Measurements from ENCODE around the gene TRABD. TPM values are rescaled to one million over a fixed set of nuclear protein-coding genes. Genes with fewer than 3 reads are reported as not detected.

Gene TRABD
- polyA plus RNA-seq, 4 donors = 43.3 to 84.6 (median 66.9) TPM

- Histone ChIP-seq H3K27ac (ENCODE audit: low read depth in 1 of 3, low read length in 2 of 3) (peak overlapping the region in 2 of 3 donors; percentile 75 to 84), H3K4me1 (ENCODE audit: control insufficient read depth in 3 of 3, insufficient read depth in 2 of 3, low read depth in 1 of 3, low read length in 2 of 3) (peaks cover 0 to 53% (median 0%) of the 10 kb centered on the region in 3 donors), H3K9me3 (ENCODE audit: control insufficient read depth in 2 of 2, insufficient read depth in 1 of 2, low read depth in 1 of 2, low read length in 1 of 2) (no peaks in the 10 kb centered on the region), H3K36me3 (ENCODE audit: control insufficient read depth in 3 of 3, insufficient read depth in 2 of 3, low read depth in 1 of 3, low read length in 3 of 3) (peaks cover 0 to 20% (median 0%) of the 10 kb centered on the region in 3 donors), H3K4me3 (ENCODE audit: low read depth in 1 of 3, low read length in 3 of 3) (peak overlapping the region; percentile 54 to 82 (median 61)), H3K27me3 (ENCODE audit: control insufficient read depth in 3 of 3, insufficient read depth in 3 of 3, low read length in 3 of 3) (peaks cover 0 to 3% (median 0%) of the 10 kb centered on the region in 3 donors)
- DNase-seq (peak; percentile 35 to 81), FAIRE-seq (no peak)
- WGBS, 3 donors = 8 to 32% (median 12%) methylated on average over 24 to 26 of the region's 26 CpGs
Measured at GRCh38 chr22:50186761-50187523, 1.2 kb downstream of the TRABD start.

- H3K4me3 ChIP-seq (ENCODE audit: low read depth in 1 of 3, low read length in 3 of 3) = no peak overlapping the region
- peaks cover 0 to 34% (median 0%) of the 10 kb centered on the region in 3 donors for H3K36me3 ChIP-seq (ENCODE audit: control insufficient read depth in 3 of 3, insufficient read depth in 2 of 3, low read depth in 1 of 3, low read length in 3 of 3)
- FAIRE-seq (no peak), DNase-seq (no peak)
- peaks cover 0 to 3% (median 0%) of the 10 kb centered on the region in 3 donors for H3K27me3 ChIP-seq (ENCODE audit: control insufficient read depth in 3 of 3, insufficient read depth in 3 of 3, low read length in 3 of 3)
- 93 to 95% (median 94%) methylated on average over 11 of the region's 11 CpGs for WGBS, 3 donors
- no peak overlapping the region for H3K27ac ChIP-seq (ENCODE audit: low read depth in 1 of 3, low read length in 2 of 3)
- peaks cover 0 to 56% (median 0%) of the 10 kb centered on the region in 3 donors for H3K4me1 ChIP-seq (ENCODE audit: control insufficient read depth in 3 of 3, insufficient read depth in 2 of 3, low read depth in 1 of 3, low read length in 2 of 3)
- no peaks in the 10 kb centered on the region for H3K9me3 ChIP-seq (ENCODE audit: control insufficient read depth in 2 of 2, insufficient read depth in 1 of 2, low read depth in 1 of 2, low read length in 1 of 2)
Measured at GRCh38 chr22:50188356-50188755, 2.6 kb downstream of the TRABD start.

- DNase-seq (no peak), FAIRE-seq (no peak)
- no peaks in the 10 kb centered on the region for H3K9me3 ChIP-seq (ENCODE audit: control insufficient read depth in 2 of 2, insufficient read depth in 1 of 2, low read depth in 1 of 2, low read length in 1 of 2)
- peaks cover 0 to 3% (median 0%) of the 10 kb centered on the region in 3 donors for H3K27me3 ChIP-seq (ENCODE audit: control insufficient read depth in 3 of 3, insufficient read depth in 3 of 3, low read length in 3 of 3)
- H3K36me3 ChIP-seq (ENCODE audit: control insufficient read depth in 3 of 3, insufficient read depth in 2 of 3, low read depth in 1 of 3, low read length in 3 of 3) = peaks cover under 1 to 44% (median 9%) of the 10 kb centered on the region in 3 donors
- peak overlapping the region; percentile 84 to 96 (median 91) for H3K27ac ChIP-seq (ENCODE audit: low read depth in 1 of 3, low read length in 2 of 3)
- 50 to 65% (median 63%) methylated on average over 19 to 20 of the region's 20 CpGs for WGBS, 3 donors
- peaks cover 0 to 52% (median 0%) of the 10 kb centered on the region in 3 donors for H3K4me1 ChIP-seq (ENCODE audit: control insufficient read depth in 3 of 3, insufficient read depth in 2 of 3, low read depth in 1 of 3, low read length in 2 of 3)
- H3K4me3 ChIP-seq (ENCODE audit: low read depth in 1 of 3, low read length in 3 of 3) = no peak overlapping the region
Measured at GRCh38 chr22:50189184-50189848, 3.6 kb downstream of the TRABD start.

- Histone ChIP-seq H3K4me3 (ENCODE audit: low read depth in 1 of 3, low read length in 3 of 3) (peak overlapping the region in 2 of 3 donors; percentile 71 to 73), H3K36me3 (ENCODE audit: control insufficient read depth in 3 of 3, insufficient read depth in 2 of 3, low read depth in 1 of 3, low read length in 3 of 3) (peaks cover 5 to 49% (median 10%) of the 10 kb centered on the region in 3 donors), H3K27me3 (ENCODE audit: control insufficient read depth in 3 of 3, insufficient read depth in 3 of 3, low read length in 3 of 3) (no peaks in the 10 kb centered on the region), H3K4me1 (ENCODE audit: control insufficient read depth in 3 of 3, insufficient read depth in 2 of 3, low read depth in 1 of 3, low read length in 2 of 3) (peaks cover 0 to 47% (median 0%) of the 10 kb centered on the region in 3 donors), H3K9me3 (ENCODE audit: control insufficient read depth in 2 of 2, insufficient read depth in 1 of 2, low read depth in 1 of 2, low read length in 1 of 2) (no peaks in the 10 kb centered on the region), H3K27ac (ENCODE audit: low read depth in 1 of 3, low read length in 2 of 3) (peak overlapping the region; percentile 84 to 96 (median 91))
- 7 to 13% (median 10%) methylated on average over 4 of the region's 4 CpGs for WGBS, 3 donors
- FAIRE-seq = no peak
- no peak for DNase-seq
Measured at GRCh38 chr22:50189849-50190181, 4.1 kb downstream of the TRABD start.

GRCh38 chr22:50190182-50190940 lies 4.6 kb downstream of the TRABD start:
- DNase-seq = peak; percentile 89 to 94
- peak overlapping the region; percentile 84 to 96 (median 91) for H3K27ac ChIP-seq (ENCODE audit: low read depth in 1 of 3, low read length in 2 of 3)
- H3K36me3 ChIP-seq (ENCODE audit: control insufficient read depth in 3 of 3, insufficient read depth in 2 of 3, low read depth in 1 of 3, low read length in 3 of 3) = peaks cover 7 to 54% (median 11%) of the 10 kb centered on the region in 3 donors
- no peaks in the 10 kb centered on the region for H3K27me3 ChIP-seq (ENCODE audit: control insufficient read depth in 3 of 3, insufficient read depth in 3 of 3, low read length in 3 of 3)
- no peaks in the 10 kb centered on the region for H3K9me3 ChIP-seq (ENCODE audit: control insufficient read depth in 2 of 2, insufficient read depth in 1 of 2, low read depth in 1 of 2, low read length in 1 of 2)
- peaks cover 0 to 44% (median 0%) of the 10 kb centered on the region in 3 donors for H3K4me1 ChIP-seq (ENCODE audit: control insufficient read depth in 3 of 3, insufficient read depth in 2 of 3, low read depth in 1 of 3, low read length in 2 of 3)
- WGBS, 3 donors = 2 to 6% (median 3%) methylated on average over 39 to 43 of the region's 43 CpGs
- peak overlapping the region; percentile 27 to 73 (median 71) for H3K4me3 ChIP-seq (ENCODE audit: low read depth in 1 of 3, low read length in 3 of 3)
- no peak for FAIRE-seq

- H3K27me3 ChIP-seq (ENCODE audit: control insufficient read depth in 3 of 3, insufficient read depth in 3 of 3, low read length in 3 of 3) = no peaks in the 10 kb centered on the region
- DNase-seq (peak; percentile 58 to 66), FAIRE-seq (no peak)
- peaks cover 0 to 43% (median 0%) of the 10 kb centered on the region in 3 donors for H3K4me1 ChIP-seq (ENCODE audit: control insufficient read depth in 3 of 3, insufficient read depth in 2 of 3, low read depth in 1 of 3, low read length in 2 of 3)
- H3K36me3 ChIP-seq (ENCODE audit: control insufficient read depth in 3 of 3, insufficient read depth in 2 of 3, low read depth in 1 of 3, low read length in 3 of 3) = peaks cover 7 to 61% (median 11%) of the 10 kb centered on the region in 3 donors
- 49 to 62% (median 49%) methylated on average over 18 of the region's 18 CpGs for WGBS, 3 donors
- peak overlapping the region; percentile 27 to 73 (median 71) for H3K4me3 ChIP-seq (ENCODE audit: low read depth in 1 of 3, low read length in 3 of 3)
- peak overlapping the region; percentile 84 to 96 (median 91) for H3K27ac ChIP-seq (ENCODE audit: low read depth in 1 of 3, low read length in 2 of 3)
- no peaks in the 10 kb centered on the region for H3K9me3 ChIP-seq (ENCODE audit: control insufficient read depth in 2 of 2, insufficient read depth in 1 of 2, low read depth in 1 of 2, low read length in 1 of 2)
Measured at GRCh38 chr22:50190941-50191741, 5.4 kb downstream of the TRABD start.

- FAIRE-seq (no peak), DNase-seq (no peak)
- no peaks in the 10 kb centered on the region for H3K9me3 ChIP-seq (ENCODE audit: control insufficient read depth in 2 of 2, insufficient read depth in 1 of 2, low read depth in 1 of 2, low read length in 1 of 2)
- H3K27ac ChIP-seq (ENCODE audit: low read depth in 1 of 3, low read length in 2 of 3) = peak overlapping the region; percentile 28 to 96 (median 38)
- H3K27me3 ChIP-seq (ENCODE audit: control insufficient read depth in 3 of 3, insufficient read depth in 3 of 3, low read length in 3 of 3) = no peaks in the 10 kb centered on the region
- peaks cover 0 to 34% (median 0%) of the 10 kb centered on the region in 3 donors for H3K4me1 ChIP-seq (ENCODE audit: control insufficient read depth in 3 of 3, insufficient read depth in 2 of 3, low read depth in 1 of 3, low read length in 2 of 3)
- 48 to 68% (median 66%) methylated on average over 21 to 25 of the region's 25 CpGs for WGBS, 3 donors
- H3K36me3 ChIP-seq (ENCODE audit: control insufficient read depth in 3 of 3, insufficient read depth in 2 of 3, low read depth in 1 of 3, low read length in 3 of 3) = peaks cover 9 to 74% (median 13%) of the 10 kb centered on the region in 3 donors
- H3K4me3 ChIP-seq (ENCODE audit: low read depth in 1 of 3, low read length in 3 of 3) = peak overlapping the region in 1 of 3 donors; percentile 4
Measured at GRCh38 chr22:50192436-50193204, 6.9 kb downstream of the TRABD start.

Measured in small intestine (tissue), 7 donors.